Inferior parietal cortex (tissue), 1 donor: ENCODE measurements around the gene FAM221B.

Source experiments
- DNase-seq: peaks from one replicate; pipeline ENCODE4 v3.0.0-alpha.2; 2016; ENCODE audit errors: extremely low spot score

Gene FAM221B

GRCh38 chr9:35792024-35792813 is 36.3 kb downstream of the FAM221B start:
- DNase-seq: no peak

- DNase-seq: no peak
Measured at GRCh38 chr9:35791297-35791921, 37.1 kb downstream of the FAM221B start, which contains the start of gene NPR2. Gene NPR2 (plus strand): TSS chr9:35791591. CDS start chr9:35792409, 818 bp downstream.

- DNase-seq: peak; percentile 87
Measured at GRCh38 chr9:35790385-35791296, 37.9 kb downstream of the FAM221B start.

- no peak for DNase-seq
Measured at GRCh38 chr9:35790025-35790384, 38.5 kb downstream of the FAM221B start.

GRCh38 chr9:35789541-35789940 is 39.0 kb downstream of the FAM221B start:
- DNase-seq: no peak

GRCh38 chr9:35783418-35783817 is 45.1 kb downstream of the FAM221B start:
- DNase-seq: no peak

GRCh38 chr9:35781066-35781465 is 47.5 kb downstream of the FAM221B start:
- DNase-seq: no peak

GRCh38 chr9:35778496-35778895 is 50.0 kb downstream of the FAM221B start:
- no peak for DNase-seq

GRCh38 chr9:35776018-35776417 is 52.5 kb downstream of the FAM221B start:
- no peak for DNase-seq

GRCh38 chr9:35774907-35775635 is 53.5 kb downstream of the FAM221B start:
- DNase-seq: no peak

- DNase-seq: no peak
Measured at GRCh38 chr9:35771943-35772342, 56.6 kb downstream of the FAM221B start.

- no peak for DNase-seq
Measured at GRCh38 chr9:35771534-35771933, 57.0 kb downstream of the FAM221B start.

GRCh38 chr9:35771075-35771433 is 57.5 kb downstream of the FAM221B start:
- DNase-seq: no peak

GRCh38 chr9:35769763-35770162 is 58.8 kb downstream of the FAM221B start:
- DNase-seq: no peak

GRCh38 chr9:35767458-35767857 is 61.1 kb downstream of the FAM221B start:
- DNase-seq: no peak

GRCh38 chr9:35766997-35767396 is 61.5 kb downstream of the FAM221B start:
- no peak for DNase-seq
